GM21717 (cell line): ENCODE measurements around the gene COL23A1.
"Not testable (repeated sequence)": the region's sequence is repeated elsewhere in the genome, so short reads cannot be mapped to it uniquely, and the experiment has no call there.

ENCODE experiments used
- ATAC-seq: cut with Tn5 transposase; IDR thresholded peaks from one replicate; pipeline ENCODE4 v1.9.1; 2021; ENCODE audit warnings: mild to moderate bottlenecking, moderate library complexity; ENCODE audit not compliant: unreplicated experiment

COL23A1 gene

GRCh38 chr5:178383919-178384815 lies 206.0 kb downstream of the COL23A1 start:
- ATAC-seq: no peak

GRCh38 chr5:178383301-178383918 lies 206.8 kb downstream of the COL23A1 start:
- no peak for ATAC-seq

- ATAC-seq: no peak
These were observed 207.4 kb downstream of the COL23A1 start for GRCh38 chr5:178382754-178383164.

- ATAC-seq: no peak
These were observed 208.1 kb downstream of the COL23A1 start for GRCh38 chr5:178381921-178382695.

GRCh38 chr5:178381206-178381605 lies 209.0 kb downstream of the COL23A1 start:
- ATAC-seq: no peak

GRCh38 chr5:178380541-178381074 lies 209.6 kb downstream of the COL23A1 start:
- ATAC-seq: no peak

GRCh38 chr5:178380086-178380485 lies 210.1 kb downstream of the COL23A1 start:
- no peak for ATAC-seq

- ATAC-seq: no peak
These were observed 211.4 kb downstream of the COL23A1 start for GRCh38 chr5:178378527-178379484.

GRCh38 chr5:178377583-178378270 lies 212.5 kb downstream of the COL23A1 start:
- no peak for ATAC-seq

- ATAC-seq: no peak
These were observed 213.1 kb downstream of the COL23A1 start for GRCh38 chr5:178376921-178377582.

GRCh38 chr5:178375348-178375747 lies 214.8 kb downstream of the COL23A1 start:
- no peak for ATAC-seq

- no peak for ATAC-seq
These were observed 216.5 kb downstream of the COL23A1 start for GRCh38 chr5:178373711-178374110.

- no peak for ATAC-seq
These were observed 218.0 kb downstream of the COL23A1 start for GRCh38 chr5:178372142-178372571.

- no peak for ATAC-seq
These were observed 218.7 kb downstream of the COL23A1 start for GRCh38 chr5:178371362-178372111.

- no peak for ATAC-seq
These were observed 220.1 kb downstream of the COL23A1 start for GRCh38 chr5:178370102-178370501.

- ATAC-seq: not testable (repeated sequence)
These were observed 220.7 kb downstream of the COL23A1 start for GRCh38 chr5:178369469-178369868.

- no peak for ATAC-seq
These were observed 221.4 kb downstream of the COL23A1 start for GRCh38 chr5:178368716-178369300.

GRCh38 chr5:178368274-178368673 lies 221.9 kb downstream of the COL23A1 start:
- ATAC-seq: no peak
